ENCODE results near the gene ST3GAL3.
"Not testable (repeated sequence)": the region's sequence is repeated elsewhere in the genome, so short reads cannot be mapped to it uniquely, and the experiment has no call there.

ST3GAL3 gene

GRCh38 chr1:43753422-43753821 is 46.1 kb downstream of the ST3GAL3 start:
- H3K4me3 ChIP-seq (ENCODE audit: low read depth, low read length) = no peak overlapping the region

GRCh38 chr1:43754892-43755291 is 47.6 kb downstream of the ST3GAL3 start:
- no peak overlapping the region for H3K4me3 ChIP-seq (ENCODE audit: low read depth, low read length)

GRCh38 chr1:43757343-43758053 is 50.2 kb downstream of the ST3GAL3 start:
- H3K4me3 ChIP-seq (ENCODE audit: low read depth, low read length) = no peak overlapping the region

- H3K4me3 ChIP-seq (ENCODE audit: low read depth, low read length) = no peak overlapping the region
These were observed 53.5 kb downstream of the ST3GAL3 start for GRCh38 chr1:43760745-43761317.

- H3K4me3 ChIP-seq (ENCODE audit: low read depth, low read length) = no peak overlapping the region
These were observed 56.2 kb downstream of the ST3GAL3 start for GRCh38 chr1:43763497-43763973.

- H3K4me3 ChIP-seq (ENCODE audit: low read depth, low read length) = no peak overlapping the region
These were observed 57.2 kb downstream of the ST3GAL3 start for GRCh38 chr1:43764581-43764980.

GRCh38 chr1:43766086-43766784 is 58.9 kb downstream of the ST3GAL3 start:
- H3K4me3 ChIP-seq (ENCODE audit: low read depth, low read length) = no peak overlapping the region

GRCh38 chr1:43766818-43767525 is 59.6 kb downstream of the ST3GAL3 start:
- H3K4me3 ChIP-seq (ENCODE audit: low read depth, low read length) = no peak overlapping the region

- no peak overlapping the region for H3K4me3 ChIP-seq (ENCODE audit: low read depth, low read length)
These were observed 60.8 kb downstream of the ST3GAL3 start for GRCh38 chr1:43768168-43768567.

GRCh38 chr1:43769350-43769908 is 62.1 kb downstream of the ST3GAL3 start:
- H3K4me3 ChIP-seq (ENCODE audit: low read depth, low read length) = no peak overlapping the region

GRCh38 chr1:43770111-43770510 is 62.8 kb downstream of the ST3GAL3 start:
- no peak overlapping the region for H3K4me3 ChIP-seq (ENCODE audit: low read depth, low read length)

- no peak overlapping the region for H3K4me3 ChIP-seq (ENCODE audit: low read depth, low read length)
These were observed 65.6 kb downstream of the ST3GAL3 start for GRCh38 chr1:43772978-43773377.

GRCh38 chr1:43773821-43774220 is 66.5 kb downstream of the ST3GAL3 start:
- no peak overlapping the region for H3K4me3 ChIP-seq (ENCODE audit: low read depth, low read length)

GRCh38 chr1:43774359-43774758 is 67.0 kb downstream of the ST3GAL3 start:
- no peak overlapping the region for H3K4me3 ChIP-seq (ENCODE audit: low read depth, low read length)

- no peak overlapping the region for H3K4me3 ChIP-seq (ENCODE audit: low read depth, low read length)
These were observed 68.9 kb downstream of the ST3GAL3 start for GRCh38 chr1:43776043-43776761.

GRCh38 chr1:43777916-43778315 is 70.6 kb downstream of the ST3GAL3 start:
- not testable (repeated sequence) for H3K4me3 ChIP-seq (ENCODE audit: low read depth, low read length)

- no peak overlapping the region for H3K4me3 ChIP-seq (ENCODE audit: low read depth, low read length)
These were observed 71.9 kb downstream of the ST3GAL3 start for GRCh38 chr1:43779266-43779665.

GRCh38 chr1:43779805-43780403 is 72.6 kb downstream of the ST3GAL3 start:
- no peak overlapping the region for H3K4me3 ChIP-seq (ENCODE audit: low read depth, low read length)

- no peak overlapping the region for H3K4me3 ChIP-seq (ENCODE audit: low read depth, low read length)
These were observed 74.2 kb downstream of the ST3GAL3 start for GRCh38 chr1:43781574-43781973.

GRCh38 chr1:43783096-43783670 is 75.8 kb downstream of the ST3GAL3 start:
- no peak overlapping the region for H3K4me3 ChIP-seq (ENCODE audit: low read depth, low read length)

Measured in iPS-11a (cell line).